ENCODE results near the gene UQCRC1.
A peak's percentile ranks its signal among the peaks of the same experiment; 100 is the strongest.

The UQCRC1 gene

GRCh38 chr3:48563382-48563918, 46.0 kb downstream of the UQCRC1 start, which contains the start of gene UCN2:
Gene UCN2 (minus strand): TSS chr3:48563781. CDS start chr3:48563124, 657 bp downstream.
- TF ChIP-seq, protein P1, sequence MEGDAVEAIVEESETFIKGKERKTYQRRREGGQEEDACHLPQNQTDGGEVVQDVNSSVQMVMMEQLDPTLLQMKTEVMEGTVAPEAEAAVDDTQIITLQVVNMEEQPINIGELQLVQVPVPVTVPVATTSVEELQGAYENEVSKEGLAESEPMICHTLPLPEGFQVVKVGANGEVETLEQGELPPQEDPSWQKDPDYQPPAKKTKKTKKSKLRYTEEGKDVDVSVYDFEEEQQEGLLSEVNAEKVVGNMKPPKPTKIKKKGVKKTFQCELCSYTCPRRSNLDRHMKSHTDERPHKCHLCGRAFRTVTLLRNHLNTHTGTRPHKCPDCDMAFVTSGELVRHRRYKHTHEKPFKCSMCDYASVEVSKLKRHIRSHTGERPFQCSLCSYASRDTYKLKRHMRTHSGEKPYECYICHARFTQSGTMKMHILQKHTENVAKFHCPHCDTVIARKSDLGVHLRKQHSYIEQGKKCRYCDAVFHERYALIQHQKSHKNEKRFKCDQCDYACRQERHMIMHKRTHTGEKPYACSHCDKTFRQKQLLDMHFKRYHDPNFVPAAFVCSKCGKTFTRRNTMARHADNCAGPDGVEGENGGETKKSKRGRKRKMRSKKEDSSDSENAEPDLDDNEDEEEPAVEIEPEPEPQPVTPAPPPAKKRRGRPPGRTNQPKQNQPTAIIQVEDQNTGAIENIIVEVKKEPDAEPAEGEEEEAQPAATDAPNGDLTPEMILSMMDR (IDR thresholded peaks at IDR 0.05; ENCODE audit: low read length), result no peak
- no peak for TF ChIP-seq EZH2phosphoT487 (IDR thresholded peaks at IDR 0.05; ENCODE audit: low read length)
- H3K9ac ChIP-seq (ENCODE audit: low read length), result no peak within 1 kb of the TSS
- H3K4me3 ChIP-seq (ENCODE audit: low read length), result no peak within 1 kb of the TSS
- H3K36me3 ChIP-seq (replicated peaks; ENCODE audit: insufficient read depth, low read length), result no peaks in the 10 kb centered on the region
- no peaks in the 10 kb centered on the region for H3K9me3 ChIP-seq (replicated peaks; ENCODE audit: insufficient read depth, low read length)
- no peak within 1 kb of the TSS for H3K4me2 ChIP-seq (ENCODE audit: low read depth, low read length)
- H4K20me1 ChIP-seq (ENCODE audit: insufficient read depth, low read length), result no peaks in the 10 kb centered on the region
- DNase-seq, result no peak
- H3F3A ChIP-seq (ENCODE audit: insufficient read depth, low read length), result no peaks in the 10 kb centered on the region
- H3K79me2 ChIP-seq (ENCODE audit: low read length), result no peaks in the 10 kb centered on the region
- 0 out of 2 replicates have a peak, but pooled peaks cover 8% of the 10 kb centered on the region for H3K4me1 ChIP-seq (ENCODE audit: low read length)
- H3K27ac ChIP-seq (ENCODE audit: low read length), result no peak within 1 kb of the TSS
- H3K27me3 ChIP-seq (replicated peaks; ENCODE audit: insufficient read depth, low read length), result peaks cover 19% of the 10 kb centered on the region
- H3K9me2 ChIP-seq (replicated peaks; ENCODE audit: insufficient read depth, low read length), result no peaks in the 10 kb centered on the region
- H2AFZ ChIP-seq (ENCODE audit: low read length), result no peak within 1 kb of the TSS

GRCh38 chr3:48562367-48563095, 46.9 kb downstream of the UQCRC1 start:
- Histone ChIP-seq H3K9ac (ENCODE audit: low read length) (no peak overlapping the region), H3K27me3 (replicated peaks; ENCODE audit: insufficient read depth, low read length) (peaks cover 19% of the 10 kb centered on the region), H3K4me2 (ENCODE audit: low read depth, low read length) (no peak overlapping the region), H3K36me3 (replicated peaks; ENCODE audit: insufficient read depth, low read length) (no peaks in the 10 kb centered on the region), H2AFZ (ENCODE audit: low read length) (no peak overlapping the region), H4K20me1 (ENCODE audit: insufficient read depth, low read length) (no peaks in the 10 kb centered on the region), H3K27ac (ENCODE audit: low read length) (no peak overlapping the region), H3F3A (ENCODE audit: insufficient read depth, low read length) (peaks cover 5% of the 10 kb centered on the region), H3K4me3 (ENCODE audit: low read length) (no peak overlapping the region), H3K4me1 (ENCODE audit: low read length) (0 out of 2 replicates have a peak, but pooled peaks cover 8% of the 10 kb centered on the region), H3K9me3 (replicated peaks; ENCODE audit: insufficient read depth, low read length) (no peaks in the 10 kb centered on the region), H3K9me2 (replicated peaks; ENCODE audit: insufficient read depth, low read length) (no peaks in the 10 kb centered on the region), H3K79me2 (ENCODE audit: low read length) (no peaks in the 10 kb centered on the region)
- no peak for DNase-seq
- no peak for TF ChIP-seq EZH2phosphoT487 (IDR thresholded peaks at IDR 0.05; ENCODE audit: low read length)
- TF ChIP-seq EZH2 (optimal IDR thresholded peaks at IDR 0.05; ENCODE audit: low read depth, low read length), result no peak
- TF ChIP-seq, protein P1 (IDR thresholded peaks at IDR 0.05; ENCODE audit: low read length), result no peak

GRCh38 chr3:48561045-48561736, 48.3 kb downstream of the UQCRC1 start:
- Histone ChIP-seq H3K4me2 (ENCODE audit: low read depth, low read length) (no peak overlapping the region), H3K4me1 (ENCODE audit: low read length) (peaks cover 8% of the 10 kb centered on the region; the same call in 1 of the 2 replicates)

More at GRCh38 chr3:48561045-48561736, 48.3 kb downstream of the UQCRC1 start:
- H2AFZ ChIP-seq (ENCODE audit: low read length), result peak overlapping the region; percentile 45; the same call in 1 of the 2 replicates
- peak; percentile 19 for DNase-seq
- no peak overlapping the region for H3K4me3 ChIP-seq (ENCODE audit: low read length)
- peaks cover 9% of the 10 kb centered on the region for H3F3A ChIP-seq (ENCODE audit: insufficient read depth, low read length)
- no peaks in the 10 kb centered on the region for H3K79me2 ChIP-seq (ENCODE audit: low read length)
- H3K9ac ChIP-seq (ENCODE audit: low read length), result no peak overlapping the region
- TF ChIP-seq, protein P1 (IDR thresholded peaks at IDR 0.05; ENCODE audit: low read length), result peak; percentile 5; the same call in 1 of the 2 replicates
- no peak for TF ChIP-seq EZH2phosphoT487 (IDR thresholded peaks at IDR 0.05; ENCODE audit: low read length)
- H3K27me3 ChIP-seq (replicated peaks; ENCODE audit: insufficient read depth, low read length), result peaks cover 19% of the 10 kb centered on the region
- H4K20me1 ChIP-seq (ENCODE audit: insufficient read depth, low read length), result no peaks in the 10 kb centered on the region
- no peaks in the 10 kb centered on the region for H3K9me3 ChIP-seq (replicated peaks; ENCODE audit: insufficient read depth, low read length)
- H3K9me2 ChIP-seq (replicated peaks; ENCODE audit: insufficient read depth, low read length), result no peaks in the 10 kb centered on the region
- no peak overlapping the region for H3K27ac ChIP-seq (ENCODE audit: low read length)
- H3K36me3 ChIP-seq (replicated peaks; ENCODE audit: insufficient read depth, low read length), result no peaks in the 10 kb centered on the region
